GM10847 (cell line): ENCODE results near the gene ATXN2L.
A peak's percentile ranks its signal among the peaks of the same experiment; 100 is the strongest.

Source experiments
- POLR2A ChIP-seq: IDR thresholded peaks from 2 replicates; pipeline ENCODE4 v1.6.1; 2011; ENCODE audit not compliant: insufficient read length; ENCODE audit errors: extremely low read depth

The ATXN2L gene

DNA sequence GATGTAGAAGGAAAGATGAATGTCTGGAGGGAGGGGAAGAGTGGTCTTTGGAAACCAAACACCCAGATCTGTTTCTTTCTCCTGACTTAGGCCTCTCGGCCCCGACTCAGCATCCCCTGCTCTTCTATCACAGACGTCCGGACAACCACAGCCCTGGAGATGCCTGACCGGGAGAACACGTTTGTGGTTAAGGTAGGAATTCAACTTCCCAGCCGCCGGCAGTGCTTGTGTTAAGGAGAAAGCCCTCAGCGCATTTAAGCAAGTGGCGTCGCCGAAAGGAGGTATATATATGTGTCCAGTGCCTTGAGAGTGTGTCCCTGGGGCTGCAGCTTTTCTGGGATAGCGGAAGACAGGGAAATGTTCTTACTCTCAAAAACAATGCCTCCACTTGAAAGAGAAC, 44.4 kb downstream of the ATXN2L start:
- TF ChIP-seq POLR2A, result no peak

DNA sequence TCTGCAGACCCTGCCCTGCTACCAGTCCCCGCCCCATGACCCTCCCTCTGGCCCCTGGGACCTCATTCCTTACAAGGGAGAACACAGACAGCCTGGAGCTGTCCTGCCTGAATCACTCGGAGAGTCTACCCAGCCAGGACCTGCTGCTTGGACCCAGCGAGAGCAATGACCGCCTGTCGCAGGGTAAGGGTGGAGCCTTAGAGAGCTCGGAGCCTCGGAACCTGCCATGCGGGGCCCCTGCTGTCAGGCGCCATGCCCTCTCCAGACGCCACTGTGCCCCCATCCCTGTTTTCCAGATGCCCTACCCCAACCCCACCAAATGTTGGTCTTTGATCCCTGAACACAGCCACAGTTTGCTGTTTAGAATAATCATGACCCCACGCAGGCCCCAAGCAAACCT, 46.4 kb downstream of the ATXN2L start:
- no peak for TF ChIP-seq POLR2A

DNA sequence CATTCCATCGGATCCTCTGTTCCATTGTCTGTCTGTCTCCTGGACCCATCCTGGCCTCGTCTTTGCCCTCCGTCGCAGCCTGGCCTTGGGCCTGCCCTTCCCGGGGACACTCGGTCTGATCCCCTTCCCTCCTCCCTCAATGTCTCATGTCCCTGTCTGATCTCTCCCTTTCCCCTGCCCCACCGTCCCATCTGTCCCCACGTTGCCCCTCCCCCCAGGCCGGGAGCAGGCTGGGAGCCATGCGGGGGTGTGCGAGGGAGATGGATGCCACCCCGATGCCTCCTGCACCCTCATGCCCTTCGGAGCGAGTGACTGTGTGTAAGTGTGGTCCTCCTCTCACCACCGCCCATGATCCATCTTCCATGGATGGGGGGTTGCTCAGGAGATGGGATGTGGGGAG, 50.2 kb downstream of the ATXN2L start:
- no peak for TF ChIP-seq POLR2A

DNA sequence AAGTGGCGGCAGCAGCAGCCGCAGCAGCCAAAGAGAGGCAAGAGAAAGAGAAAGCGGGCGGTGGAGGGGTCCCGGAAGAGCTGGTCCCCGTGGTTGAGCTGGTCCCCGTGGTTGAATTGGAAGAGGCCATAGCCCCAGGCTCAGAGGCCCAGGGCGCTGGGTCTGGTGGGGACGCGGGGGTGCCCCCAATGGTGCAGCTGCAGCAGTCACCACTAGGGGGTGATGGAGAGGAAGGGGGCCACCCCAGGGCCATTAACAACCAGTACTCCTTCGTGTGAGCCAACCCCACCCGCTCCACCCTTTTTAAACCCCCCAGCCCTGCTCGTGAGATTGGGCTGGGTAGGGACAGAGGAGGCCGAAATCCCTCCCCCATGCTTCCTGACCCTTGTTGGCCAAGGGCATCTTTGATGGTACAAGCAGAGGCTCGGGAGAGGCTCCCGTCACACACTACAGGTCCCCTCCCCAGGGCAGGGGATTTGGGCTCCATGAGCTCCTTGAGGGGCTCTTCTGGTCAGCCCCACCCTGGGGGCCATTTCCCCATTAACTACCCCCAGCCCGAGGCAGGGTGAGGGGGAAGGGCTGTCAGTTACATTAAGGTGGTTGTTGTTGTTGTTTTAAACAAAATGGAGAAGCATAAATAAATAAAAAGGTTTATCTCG, 50.9 kb downstream of the ATXN2L start:
- no peak for TF ChIP-seq POLR2A

DNA sequence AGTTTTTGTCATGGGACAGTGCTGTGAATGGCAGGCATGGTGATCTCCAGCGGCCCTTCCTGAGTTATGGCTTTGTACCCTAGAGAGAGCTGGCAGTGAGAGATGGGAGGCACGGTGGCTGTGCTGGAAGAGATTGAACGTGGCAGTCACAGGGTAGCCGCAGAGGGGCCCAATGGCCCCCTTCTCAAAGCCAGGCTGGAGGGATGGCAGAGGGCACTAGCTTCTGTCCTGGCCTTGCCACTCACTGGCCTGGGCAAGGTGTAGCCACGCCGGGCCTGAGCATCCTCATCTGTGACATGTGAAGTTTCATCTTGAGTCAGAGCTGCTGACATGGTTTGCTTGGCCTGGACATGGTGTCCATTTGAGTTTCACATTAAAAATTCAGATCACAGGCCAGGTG, 51.6 kb downstream of the ATXN2L start:
- TF ChIP-seq POLR2A, result no peak

DNA sequence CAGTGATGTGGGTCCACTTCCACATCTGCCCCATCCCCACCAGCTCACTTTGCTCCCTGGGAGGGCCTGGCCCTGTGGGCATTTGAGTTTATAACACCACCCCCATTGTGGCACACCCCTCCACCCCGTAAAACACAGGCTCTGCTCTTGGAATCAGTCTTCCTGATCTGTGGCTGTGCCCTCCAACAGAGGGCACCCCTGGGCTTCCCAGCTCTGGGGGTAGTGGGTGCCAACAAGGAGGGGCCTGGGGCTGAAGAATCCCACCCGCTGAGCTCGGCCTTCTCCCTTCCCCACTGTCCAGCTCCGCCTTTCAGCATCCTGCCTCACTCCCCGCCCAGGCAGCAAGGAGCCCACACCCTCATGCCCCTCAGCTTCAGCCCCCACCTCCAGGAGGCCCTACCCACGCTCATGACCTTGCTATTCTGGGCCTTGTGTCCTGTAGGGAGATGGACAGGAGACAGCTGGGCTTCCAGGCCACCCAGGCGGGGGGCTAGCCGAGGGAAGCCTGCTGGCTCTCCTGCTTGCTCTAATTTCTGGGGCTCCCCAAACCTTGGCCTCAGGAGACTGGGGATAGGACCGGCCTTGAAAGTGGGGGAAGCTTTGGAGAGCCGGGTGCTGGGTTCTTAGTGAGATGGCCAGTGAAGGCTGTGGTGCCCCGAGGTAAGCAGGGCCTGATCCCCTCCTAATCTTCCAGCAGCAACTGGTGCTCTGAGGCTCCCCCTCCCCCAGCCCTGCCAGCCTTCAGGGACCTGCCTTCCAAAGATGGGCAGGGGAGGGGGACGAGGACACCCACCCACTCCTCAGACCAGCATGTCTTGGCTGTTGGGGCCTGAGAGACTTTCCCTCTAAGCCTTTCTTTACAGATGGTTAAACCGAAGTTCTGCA, 52.6 kb downstream of the ATXN2L start:
- no peak for TF ChIP-seq POLR2A

DNA sequence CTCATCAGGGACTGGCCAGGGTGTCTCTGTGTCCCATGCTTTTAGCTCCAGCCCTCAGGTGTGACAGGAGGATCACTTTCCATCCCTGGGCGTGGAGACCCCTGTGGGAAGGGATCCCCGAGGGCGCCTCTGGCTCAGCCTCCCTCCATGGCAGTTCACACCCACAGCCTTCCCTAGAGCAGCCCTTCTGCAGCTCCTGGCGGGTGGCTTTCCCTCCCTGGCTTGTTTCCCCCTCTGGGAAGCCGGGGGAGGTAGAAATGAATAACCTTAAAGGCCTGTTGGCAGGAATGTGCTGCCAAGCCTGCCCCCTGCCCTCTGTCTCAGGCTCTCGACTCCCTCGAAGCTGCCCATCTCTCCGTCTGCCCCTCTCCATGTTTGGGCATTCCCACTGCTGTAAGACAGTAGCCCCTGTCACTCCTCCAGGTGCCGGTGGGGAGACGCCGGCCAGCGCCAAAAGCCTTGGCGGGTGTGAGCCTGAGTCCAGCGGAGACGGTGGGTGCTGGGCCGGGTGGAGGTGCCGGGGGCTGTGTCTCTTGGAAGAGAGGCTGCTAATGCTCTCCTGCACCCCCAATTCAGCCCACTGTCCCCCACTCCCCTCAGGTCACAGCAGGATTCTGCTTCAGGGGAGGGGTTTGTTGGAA, 53.3 kb downstream of the ATXN2L start:
- no peak for TF ChIP-seq POLR2A

DNA sequence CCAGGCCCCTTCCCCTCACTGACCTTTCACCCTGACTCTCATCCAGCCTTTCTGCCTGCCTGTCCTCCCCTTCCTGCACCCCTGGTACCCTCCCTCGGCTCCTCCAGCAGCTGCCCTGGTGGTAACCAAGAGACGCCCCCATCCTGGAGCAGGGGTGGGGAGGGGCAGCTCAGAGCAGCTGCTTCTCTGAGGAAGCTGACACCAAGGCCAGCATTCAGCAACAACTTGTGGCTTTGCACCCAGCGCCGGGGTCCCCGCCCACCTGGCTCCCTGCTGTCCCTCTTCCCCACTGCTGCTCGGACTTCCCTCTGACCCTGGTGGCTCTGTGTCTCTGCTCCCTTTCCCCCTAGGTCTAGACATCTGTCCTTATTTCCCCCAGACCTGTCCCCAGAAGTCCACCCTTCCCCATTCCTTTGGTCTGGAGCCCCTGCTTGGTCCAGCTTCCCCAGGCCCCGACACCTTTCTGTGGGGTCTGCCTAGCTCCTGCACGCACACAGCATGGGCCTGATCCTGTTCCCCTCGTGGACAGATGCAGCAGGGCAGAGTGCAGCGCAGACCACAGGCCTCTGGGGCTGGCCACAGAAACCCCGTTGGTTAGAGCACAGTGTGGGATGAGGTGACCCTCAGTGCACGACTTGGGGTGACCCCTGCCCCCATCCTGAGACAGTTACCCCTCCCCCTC, 54.3 kb downstream of the ATXN2L start:
- no peak for TF ChIP-seq POLR2A

DNA sequence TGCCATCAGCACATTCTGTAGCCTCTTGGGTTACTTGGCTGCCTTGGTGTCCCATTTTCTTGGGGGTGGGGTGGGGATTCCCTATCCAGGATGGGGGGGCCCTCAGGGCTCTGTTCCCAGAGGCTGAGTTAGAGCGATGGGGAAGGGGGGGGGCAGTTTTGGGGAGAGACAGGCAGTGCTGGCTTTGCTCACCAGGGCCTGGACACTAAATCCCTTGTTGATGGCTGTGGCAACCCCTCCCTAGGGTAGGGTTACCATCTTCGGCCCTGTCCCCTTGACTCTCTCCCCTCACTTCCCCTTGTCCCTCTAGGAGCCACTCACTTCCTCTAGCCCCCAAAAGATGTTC, 54.8 kb downstream of the ATXN2L start:
- no peak for TF ChIP-seq POLR2A

DNA sequence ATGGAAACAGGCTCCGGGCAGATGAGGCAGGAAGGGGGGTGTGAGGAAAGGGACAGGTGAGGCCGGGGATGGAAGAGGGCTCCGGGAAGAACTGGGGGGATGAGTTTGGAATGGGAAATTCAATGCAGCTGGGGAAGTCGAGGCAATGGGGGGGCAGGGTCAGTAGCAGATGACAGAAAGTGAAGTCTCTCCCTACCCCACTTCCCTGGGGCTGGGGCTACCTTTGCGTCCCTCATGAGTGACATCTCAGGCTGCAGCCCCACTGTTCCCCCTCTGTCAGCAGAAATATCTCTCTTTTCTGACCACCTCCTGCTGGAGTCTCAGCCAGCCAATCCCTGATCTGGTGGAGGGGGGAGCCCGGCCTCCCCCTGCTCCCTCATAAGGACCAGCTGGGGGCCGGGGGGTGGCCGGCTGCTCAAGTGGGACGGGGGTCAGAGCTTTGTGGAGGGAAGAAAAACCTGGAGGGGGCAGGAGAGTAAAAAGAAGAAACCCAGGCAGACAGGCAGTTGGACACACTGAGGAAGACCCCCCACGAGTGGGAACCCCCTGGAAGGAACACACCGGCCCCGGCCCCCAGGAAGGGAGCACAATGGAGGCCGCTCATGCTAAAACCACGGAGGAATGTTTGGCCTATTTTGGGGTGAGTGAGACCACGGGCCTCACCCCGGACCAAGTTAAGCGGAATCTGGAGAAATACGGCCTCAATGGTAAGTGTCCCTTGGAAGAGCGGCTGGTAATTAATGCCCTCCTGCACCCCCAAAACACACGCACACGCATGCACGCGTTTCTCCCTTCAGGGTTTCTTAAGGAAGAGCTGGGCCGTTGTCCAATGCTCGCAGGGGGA, 55.5 kb downstream of the ATXN2L start, which contains the start of gene ATP2A1:
Gene ATP2A1, plus strand, starts transcription at position 406 of the 844 bp plus-strand sequence. Its CDS starts 184 bp downstream, at position 590.
- TF ChIP-seq POLR2A, result no peak

DNA sequence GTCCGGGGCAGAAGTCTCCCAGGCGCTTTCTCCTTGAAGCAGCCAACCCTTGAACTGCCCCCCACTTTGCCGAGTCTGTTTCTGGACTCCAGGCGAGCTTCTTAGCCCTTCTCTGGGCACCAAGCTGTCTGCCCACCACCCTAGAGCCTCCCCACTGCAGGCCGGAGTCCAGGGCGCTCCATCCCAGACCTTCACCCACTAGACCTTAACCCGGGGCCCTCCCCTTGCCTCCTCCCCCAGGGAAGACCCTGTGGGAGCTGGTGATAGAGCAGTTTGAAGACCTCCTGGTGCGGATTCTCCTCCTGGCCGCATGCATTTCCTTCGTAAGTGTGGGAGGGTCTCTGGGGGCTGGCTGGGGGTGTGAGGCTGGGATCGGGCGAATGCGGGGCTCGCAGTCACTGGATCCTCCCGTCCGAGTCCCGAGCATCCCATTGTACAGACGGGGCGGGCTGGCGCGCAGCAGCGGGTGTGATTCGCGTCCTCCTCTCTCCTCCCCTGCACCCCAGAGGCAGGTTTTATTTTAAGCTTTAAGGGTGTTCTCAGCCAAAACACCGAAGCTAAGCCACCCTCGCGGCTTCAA, 56.6 kb downstream of the ATXN2L start:
- TF ChIP-seq POLR2A, result no peak

DNA sequence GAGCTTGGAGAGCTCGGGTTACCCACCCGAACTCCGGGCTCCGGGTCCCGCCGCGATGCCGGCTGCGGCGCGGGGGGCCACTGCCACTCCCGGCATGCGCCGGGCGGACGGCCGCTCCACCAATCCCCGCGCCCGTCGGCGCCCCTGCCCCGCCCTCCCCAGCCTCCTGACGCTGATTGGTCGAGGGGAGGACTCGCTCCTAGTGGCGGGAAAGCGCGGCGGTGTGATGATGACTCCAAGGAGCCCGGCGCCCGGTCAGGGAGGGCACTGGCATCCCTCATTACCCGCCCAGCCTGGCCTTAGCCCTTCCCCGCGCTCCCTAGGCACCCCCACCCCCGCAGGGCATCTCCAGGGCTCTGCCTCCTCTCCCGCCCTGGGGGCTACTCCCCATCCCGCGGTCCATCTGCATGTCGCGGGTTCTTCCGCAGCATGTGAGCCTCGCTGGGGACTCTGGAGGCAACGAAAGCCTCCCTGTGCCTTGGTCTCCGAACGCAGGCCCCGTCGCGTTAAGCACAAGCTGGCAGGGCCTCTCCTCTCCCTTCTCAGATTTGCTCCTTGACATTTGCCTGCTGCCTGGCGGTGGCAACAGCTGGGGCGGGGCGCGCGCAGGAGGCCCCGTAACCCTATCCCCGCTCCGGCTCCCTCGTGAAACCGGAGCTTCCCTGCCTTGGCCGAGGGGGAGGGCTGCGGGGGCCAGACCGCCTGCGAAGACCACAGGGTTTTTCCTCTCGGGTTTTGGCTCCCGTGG, 57.2 kb downstream of the ATXN2L start:
- TF ChIP-seq POLR2A, result peak; percentile 71

DNA sequence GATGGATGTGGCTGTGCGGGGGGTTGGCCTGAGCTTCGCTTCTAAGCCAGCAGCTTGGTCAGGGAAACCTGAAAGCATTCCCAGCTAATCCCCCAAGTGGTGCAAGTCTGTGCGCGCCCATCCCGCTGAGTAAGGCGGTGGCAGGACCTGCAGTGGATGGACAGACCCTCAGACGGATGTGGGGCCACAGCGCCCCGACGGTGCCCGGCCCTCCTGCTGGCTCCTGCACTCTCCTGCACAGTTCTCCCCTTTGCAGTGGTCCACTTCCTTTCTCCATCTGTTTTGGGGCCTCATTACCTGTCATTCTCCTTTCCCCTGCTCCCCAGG, 57.8 kb downstream of the ATXN2L start:
- TF ChIP-seq POLR2A, result no peak

DNA sequence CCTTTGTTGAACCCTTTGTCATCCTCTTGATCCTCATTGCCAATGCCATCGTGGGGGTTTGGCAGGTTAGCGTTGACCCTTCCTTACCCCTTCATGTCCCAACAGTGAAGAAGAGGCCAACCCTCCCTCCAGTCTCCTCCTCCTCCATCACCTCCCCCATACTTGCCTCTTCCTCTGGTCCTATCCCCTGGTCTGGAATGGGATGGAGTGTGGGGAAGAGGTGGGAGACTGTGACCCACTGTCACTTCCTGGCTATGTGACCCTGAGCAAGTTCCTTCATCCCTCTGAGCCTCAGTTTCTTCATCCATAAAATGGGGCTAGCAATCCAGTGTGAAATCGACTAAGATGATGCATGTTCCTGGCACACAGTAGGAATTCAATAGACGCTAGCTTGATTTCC, 58.2 kb downstream of the ATXN2L start:
- TF ChIP-seq POLR2A, result no peak
